Fibroblast of peridontal ligament (primary cell): ENCODE results near the gene TRMT2A.
A peak's percentile ranks its signal among the peaks of the same experiment; 100 is the strongest.

Source experiments
- DNase-seq: peaks from one replicate; pipeline ENCODE4 v3.0.0-alpha.2; 2010; ENCODE audit errors: extremely low read depth

The TRMT2A gene

DNA sequence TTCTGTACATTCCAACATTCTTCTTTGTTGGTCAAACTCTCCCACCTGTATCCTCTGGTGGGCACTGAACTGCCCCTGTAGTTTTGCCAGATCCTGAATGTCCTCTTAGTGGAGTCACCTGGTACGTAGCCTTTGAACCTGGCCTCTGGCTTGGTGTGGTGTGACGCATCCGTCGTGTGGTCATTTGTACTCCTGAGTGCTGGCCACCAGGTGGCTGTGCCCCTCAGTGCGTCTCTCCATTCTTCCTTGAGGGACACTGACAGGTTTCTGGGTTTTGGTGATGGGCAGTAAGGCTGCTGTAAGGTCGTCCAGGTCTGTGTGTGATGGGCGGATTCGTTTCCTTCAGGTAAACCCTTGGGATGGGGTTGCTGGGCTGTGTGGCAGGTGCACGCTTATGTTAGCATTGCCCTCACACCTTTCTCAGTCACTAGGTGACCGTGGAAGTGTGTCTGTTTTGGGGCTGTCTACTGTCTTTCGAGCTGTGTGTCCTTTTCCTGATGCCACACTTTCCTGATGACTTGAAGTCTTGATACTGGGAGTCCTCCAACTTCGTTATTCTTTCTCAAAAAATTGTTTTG lies 14.7 kb downstream of the TRMT2A start:
- DNase-seq = no peak

DNA sequence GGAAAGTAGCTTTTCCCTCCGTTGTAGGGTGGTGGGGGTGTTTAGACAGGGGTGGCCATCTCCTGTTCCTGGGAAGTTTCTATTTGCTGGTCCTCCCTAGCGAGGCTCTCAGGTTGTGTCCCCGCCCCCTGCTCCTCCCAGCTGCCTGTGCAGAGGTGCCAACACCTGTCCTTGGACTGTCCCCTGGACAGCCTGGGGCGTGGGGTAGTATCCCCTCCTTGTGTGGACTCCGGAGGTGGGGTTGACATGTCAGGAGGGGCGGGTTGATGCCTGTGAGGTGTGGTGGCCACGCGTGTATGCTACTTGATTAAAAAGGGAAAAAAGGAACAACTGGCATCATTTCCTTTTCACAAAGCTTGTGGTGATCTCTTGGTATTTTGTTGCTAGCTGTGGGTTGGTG lies 15.4 kb downstream of the TRMT2A start:
- no peak for DNase-seq

DNA sequence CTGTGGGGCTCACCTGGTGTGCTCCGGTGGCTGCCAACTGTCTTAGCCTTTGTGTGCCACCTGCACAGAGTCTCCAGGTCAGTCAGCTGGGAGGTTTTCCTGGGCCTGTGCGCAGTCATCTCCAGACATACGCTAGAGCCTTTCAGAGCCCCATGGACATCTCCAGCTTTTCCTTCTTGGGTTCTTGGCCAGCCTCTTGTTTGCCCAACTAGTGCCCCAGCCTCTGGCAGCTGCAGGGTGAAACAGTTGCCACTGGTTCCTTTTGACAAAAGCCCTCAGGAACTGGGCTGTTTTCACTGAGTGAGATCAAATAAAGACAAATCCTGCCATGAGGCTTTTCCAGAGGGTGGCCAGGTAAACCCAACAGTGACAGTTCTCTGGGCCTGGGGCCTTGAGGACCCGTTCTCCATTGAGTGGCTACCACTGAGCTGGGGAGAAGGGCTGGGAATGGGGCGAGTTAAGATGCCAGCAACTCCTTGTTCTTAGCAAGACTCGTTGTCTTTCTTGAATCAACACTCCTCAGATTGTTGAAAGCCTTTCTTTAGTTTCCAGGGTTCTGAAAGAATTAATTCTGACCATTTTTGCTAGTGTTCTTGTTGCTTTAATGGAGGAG lies 17.8 kb downstream of the TRMT2A start:
- DNase-seq = no peak

DNA sequence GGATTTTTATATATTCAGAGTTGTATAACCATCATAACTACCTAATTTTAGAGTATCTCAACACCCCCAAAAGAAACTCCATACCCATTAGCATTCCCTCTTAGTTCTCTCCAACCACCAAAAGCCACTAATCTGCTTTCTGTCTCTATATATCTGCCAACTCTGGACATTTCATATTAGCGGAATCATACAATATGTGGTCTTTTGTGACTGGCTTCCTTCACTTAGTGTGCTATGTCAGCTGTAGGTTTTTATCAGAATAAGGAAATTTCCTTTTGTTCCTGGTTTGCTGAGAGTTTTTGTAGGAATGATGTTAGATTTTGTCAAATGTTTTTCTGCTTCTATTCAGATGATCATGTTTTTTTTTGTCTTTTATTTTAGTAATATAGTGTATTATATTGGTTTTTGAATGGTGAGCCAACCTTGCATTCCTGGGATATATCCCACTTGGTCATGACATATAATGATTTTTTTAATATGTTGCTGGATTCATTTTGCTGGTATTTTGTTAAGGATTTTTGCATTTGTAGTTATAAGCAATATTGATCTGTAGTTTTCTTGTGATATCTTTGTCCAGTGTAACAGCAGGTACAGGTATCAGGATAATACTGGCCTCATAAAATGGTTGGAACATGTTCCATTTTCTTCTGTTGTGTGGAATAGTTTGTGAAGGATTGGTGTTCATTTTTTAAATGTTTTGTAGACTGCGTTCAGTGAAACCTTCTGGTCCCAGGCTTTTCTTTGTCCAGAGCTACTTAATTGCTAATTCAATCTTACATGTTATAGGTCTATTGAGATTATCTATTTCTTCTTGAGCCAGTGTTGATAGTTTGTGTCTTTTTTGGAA lies 20.2 kb downstream of the TRMT2A start:
- no peak for DNase-seq

DNA sequence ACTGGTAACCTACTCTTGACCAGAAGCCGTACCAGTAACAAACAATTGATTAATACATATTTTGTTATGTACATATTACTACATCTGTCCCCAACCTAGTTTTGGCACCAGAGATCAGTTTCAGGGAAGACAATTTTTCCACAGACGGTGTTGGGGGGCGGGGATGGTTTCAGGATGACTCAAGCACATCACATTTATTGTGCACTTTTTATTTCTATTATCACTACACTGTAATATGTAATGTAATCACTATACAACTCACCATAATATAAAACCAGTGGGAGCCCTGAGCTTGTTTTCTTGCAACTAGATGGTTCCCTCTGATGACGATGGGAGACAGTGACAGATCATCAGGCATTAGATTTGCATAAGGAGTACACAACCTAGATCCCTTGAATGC lies 21.5 kb downstream of the TRMT2A start:
- no peak for DNase-seq

DNA sequence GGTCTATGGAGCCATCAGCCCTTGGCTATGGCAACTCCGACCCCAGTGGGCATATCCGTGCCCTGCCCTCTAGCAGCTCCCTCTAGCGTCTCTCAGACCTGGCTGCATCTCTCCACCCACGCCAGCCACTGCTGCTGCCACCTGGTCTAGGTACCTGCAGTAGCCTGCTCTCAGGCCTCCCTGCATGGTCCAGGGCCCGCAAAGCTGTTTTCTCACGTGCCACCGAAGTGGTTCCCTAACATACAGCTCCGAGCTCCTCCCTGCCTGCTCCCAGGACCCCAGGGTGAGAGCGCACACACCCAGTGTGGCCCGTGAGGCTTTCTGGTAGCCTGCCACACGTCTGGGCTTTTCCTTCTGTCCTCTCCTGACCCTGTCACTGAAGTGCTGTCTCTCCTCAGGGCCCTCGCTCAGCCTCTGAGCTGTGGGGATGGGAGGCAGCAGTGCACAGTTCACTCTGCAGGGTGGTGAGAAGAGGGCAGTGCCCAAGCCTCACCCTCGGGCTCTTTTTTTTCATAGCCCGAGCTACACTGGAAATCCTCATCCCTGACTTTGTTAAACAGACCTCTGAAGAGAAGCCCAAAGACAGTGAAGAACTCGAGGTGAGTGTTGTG lies 22.7 kb downstream of the TRMT2A start:
- DNase-seq = no peak

DNA sequence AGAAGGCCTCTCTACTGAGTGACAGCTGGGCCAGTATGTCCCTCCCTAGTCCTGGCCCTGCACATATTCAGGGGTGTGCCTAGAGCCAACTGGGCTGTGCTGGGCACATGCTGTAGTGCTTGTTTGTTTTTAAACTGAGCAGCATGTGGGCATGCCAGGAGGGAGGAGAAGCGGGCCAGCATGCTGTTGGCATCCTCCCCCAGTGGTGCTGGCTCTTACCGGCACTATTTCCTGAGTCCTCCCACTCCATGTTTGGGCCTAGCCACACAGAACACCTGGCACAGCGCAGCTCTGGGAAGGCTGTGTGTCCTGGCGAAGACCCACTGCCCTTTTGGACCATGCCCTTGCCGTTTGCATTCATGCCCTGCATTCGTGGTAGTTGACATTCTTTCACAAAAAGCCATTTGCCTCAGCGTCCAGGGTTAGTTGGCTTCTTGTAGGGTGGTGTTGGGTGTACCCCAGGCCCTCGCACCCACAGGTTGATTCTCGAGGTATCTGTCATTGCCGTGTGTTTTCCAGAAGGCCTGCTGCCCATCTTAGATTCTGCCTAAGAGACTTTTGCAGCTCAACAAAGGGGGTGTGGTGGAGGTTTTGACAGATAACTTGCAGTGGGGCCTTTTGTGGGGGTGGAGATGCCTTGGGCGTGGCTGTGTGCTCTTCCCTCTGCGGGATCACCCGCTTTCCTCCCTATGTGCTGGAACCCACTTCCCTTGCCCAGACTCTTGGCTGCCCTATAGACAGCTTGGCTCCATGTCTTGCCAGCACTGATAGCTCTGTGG lies 23.4 kb downstream of the TRMT2A start:
- DNase-seq = no peak

DNA sequence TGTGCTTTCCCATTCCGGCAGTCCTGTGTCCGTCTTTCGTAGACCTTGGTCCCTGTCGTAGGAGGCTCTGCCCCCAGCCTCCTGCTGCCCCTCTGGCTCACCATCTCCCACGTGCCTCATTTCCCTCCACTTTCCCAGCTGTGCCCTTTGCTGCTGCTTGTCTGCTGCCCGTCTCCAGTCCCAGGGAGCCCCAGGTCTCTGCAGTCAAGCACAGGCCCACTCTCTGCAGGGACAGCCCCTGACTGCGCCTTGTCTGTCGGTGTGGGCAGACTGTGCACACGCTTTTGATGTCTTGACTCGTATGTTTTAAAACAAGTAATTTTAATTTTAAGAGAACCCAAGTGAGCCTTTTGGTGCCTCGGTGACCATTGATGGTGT lies 24.6 kb downstream of the TRMT2A start:
- no peak for DNase-seq

DNA sequence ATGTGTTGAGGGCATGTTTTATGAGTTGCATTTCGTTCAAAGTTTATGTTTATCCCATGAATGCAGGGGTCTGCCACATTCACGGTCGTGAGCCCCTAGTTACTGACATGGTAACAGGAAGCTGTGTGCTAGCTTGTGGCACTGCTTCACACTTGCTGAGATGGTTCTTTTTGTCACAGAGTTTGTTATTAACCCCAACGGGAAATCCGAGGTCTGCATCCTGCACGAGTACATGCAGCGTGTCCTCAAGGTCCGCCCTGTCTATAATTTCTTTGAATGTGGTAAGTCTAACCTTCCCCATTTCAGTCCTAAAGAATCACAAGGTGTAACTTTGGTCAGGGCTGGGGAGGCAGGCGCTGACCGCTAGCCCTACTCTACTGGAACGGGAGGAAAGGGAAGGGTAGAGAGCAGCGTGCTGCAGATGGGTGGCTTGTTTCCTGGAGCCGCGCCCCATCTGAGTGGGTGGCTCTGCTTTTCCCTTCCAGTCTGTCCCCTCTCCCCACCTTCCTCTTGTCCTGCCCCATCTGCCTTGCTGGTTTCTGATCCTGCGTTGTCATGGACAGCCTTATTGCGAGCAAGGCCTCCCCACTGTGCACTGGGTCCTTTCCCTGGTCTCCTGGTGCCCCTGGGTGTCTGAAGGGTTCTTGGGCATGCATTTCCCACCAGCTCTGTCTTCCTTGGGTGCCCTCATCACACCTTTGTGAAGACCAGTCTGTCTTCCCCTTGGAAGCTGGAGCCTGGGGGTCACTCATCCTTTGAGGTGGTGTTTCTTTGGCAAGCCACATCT lies 25.1 kb downstream of the TRMT2A start:
- no peak for DNase-seq

DNA sequence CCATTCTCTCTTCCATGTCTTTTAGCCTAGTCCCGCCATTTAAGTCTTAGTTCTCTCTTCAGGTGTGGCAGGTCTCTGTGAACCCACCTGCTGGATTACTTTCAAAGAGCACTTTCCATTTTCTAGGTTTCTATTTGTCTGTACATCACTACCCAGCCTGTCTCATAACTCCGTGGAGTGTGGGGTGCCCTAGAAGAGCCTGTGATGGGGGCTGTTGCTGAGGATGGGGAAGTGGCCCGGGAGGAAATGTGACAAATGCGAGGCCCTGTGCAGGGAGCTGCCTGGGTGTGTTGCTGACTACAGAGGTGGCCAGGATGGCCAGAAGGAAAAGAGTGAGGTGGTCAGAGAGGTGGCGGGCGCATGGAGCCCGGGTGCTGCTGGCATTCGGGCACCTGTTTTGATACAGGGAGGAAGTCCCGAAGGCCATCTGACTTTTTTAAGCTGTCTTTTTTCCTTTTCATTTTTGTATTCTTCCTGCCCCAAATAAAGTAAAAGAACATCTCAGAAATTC lies 26.2 kb downstream of the TRMT2A start:
- DNase-seq = no peak

DNA sequence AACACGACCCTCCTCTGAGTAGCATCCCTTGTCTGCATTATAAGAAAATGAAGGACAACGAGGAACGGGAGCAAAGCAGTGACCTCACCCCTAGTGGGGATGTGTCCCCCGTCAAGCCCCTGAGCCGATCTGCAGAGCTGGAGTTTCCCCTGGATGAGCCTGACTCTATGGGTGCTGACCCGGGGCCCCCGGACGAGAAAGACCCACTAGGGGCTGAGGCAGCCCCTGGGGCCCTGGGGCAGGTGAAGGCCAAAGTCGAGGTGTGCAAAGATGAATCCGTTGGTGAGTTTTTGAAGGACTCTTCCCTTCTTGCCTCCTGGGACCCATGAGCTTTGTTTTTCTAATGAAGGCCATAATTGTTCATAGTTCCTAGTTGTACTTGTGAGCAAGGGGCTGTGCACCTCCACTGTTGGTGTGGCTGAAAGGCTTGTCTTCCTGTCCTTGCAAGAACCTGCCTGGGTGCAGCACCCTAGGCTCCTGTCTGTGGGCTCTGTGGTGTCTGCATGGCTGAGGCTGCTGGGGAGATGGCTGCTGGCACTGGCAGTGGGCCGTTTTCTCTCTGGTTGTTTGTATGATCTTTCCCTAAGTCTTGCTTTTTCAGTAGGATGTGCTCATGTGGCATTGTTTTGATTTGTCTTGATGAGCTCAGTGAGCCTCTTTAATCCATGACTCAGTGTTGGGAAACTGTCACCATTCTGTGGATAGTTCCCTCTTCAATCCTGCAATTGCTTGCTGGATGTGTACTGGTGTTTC lies 26.9 kb downstream of the TRMT2A start:
- peak; percentile 40 for DNase-seq

DNA sequence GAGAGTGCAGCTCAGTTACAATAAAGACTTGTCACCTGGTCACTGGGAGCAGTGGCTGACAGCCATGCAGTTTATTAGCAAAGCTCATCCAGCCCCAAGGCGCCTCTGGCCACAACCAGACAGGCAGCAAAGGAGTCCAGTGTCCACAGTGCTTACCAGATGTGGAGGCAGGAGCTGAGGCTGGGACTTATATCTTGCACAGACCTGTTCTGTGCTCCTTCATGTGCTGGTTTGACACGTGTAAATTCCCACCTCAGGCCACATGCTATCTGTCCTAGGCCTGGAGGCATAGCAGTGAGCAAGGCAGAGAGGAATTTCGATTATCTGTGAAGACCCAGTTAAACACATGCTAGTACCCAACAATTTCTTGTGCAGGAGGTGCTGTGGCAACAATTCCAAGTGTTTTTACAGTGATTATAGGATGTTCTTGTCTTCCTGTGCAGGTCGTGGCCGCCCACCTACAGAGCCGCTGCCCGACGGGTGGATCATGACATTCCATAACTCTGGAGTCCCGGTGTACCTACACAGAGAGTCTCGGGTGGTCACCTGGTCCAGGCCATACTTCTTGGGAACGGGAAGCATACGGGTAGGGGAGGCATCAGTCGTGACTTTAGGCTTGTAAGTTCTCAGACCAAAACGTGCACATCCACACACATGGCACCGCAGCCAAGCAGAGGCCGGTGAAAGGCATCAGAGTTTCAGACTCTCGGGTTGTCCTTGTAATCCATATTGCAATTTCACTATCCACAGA lies 27.6 kb downstream of the TRMT2A start:
- no peak for DNase-seq

DNA sequence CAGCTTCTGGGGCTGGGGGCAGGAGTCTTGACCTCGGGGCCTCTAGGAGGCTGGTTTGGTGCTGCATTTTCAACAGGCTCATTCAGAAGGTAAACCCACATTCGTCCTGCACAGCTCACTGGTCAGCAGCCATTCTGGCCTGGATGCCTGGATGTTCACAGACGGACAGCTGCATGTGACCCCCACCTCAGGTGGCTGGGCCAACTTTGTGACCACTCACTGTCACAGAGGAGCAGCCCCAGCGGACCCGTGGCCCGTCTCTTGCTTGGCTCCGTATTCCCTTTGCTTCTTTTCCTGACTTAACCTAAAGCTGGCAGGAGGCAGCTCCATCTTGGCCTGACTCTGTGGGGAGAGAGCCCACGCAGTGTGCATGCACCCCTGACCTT lies 28.8 kb downstream of the TRMT2A start:
- DNase-seq = no peak

DNA sequence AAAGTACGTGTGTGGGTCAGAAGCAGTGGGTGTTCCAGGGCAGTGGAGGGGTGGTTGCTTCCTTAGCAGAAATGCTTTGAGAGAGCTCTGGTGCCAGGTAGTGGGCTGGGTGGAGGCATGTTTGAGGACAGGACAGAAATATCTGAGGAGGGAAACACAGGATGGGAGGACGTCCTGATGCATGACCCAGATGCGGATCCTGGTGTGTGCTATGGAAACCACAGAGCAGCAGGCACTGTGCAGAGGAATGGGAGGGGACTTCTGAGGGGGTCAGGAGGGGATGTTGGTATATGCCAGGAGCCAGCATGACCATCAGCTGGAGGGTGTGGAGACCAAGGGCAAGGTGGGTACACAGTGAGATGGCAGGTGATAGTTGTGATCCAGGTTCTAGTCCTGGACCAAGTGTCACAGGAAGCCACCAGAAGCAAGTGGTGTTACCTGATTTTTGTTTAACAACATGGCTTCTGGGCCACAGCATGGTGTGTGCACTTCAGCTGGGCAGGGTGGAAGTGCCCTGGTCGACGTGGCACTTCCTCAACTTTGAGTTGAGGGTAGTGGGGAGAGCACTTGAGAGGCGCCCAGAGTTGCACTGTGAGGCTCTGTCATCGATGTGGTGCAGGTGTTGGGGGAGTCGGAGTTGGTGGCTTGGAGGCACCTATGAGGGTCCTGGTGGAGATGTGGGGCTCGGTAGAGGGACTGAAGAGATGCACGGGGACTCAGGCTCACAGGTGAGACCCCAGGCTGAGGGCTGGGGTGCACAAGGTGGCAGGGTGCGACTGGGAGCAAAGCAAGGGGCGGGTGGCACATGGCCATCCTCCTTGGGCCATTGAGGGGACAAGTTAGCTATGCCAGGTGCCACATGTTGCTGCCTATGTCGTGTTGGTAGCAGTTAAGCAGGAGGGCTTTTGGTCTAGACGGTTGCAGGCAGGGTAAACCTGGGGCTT lies 29.4 kb downstream of the TRMT2A start:
- DNase-seq = no peak

DNA sequence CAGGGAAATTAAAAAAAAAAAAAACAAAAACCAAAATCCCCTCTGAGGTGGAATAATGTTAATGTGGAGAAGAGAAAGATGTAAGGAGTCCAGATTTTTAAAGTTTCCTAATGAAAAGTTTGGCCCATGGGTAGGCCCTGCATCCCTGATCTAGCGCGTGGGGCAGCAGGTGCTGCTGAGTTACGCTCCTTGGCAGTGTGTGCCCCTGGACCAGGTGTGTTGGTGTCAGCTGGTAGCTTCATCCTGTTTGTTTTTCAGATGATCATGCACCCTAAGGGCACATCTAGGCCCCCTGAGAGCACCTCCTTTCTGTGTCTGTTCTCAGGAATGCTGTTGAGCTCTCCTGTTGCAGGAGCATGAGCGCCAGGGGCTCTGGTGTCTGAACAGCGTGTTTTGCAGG lies 30.3 kb downstream of the TRMT2A start:
- DNase-seq = no peak

DNA sequence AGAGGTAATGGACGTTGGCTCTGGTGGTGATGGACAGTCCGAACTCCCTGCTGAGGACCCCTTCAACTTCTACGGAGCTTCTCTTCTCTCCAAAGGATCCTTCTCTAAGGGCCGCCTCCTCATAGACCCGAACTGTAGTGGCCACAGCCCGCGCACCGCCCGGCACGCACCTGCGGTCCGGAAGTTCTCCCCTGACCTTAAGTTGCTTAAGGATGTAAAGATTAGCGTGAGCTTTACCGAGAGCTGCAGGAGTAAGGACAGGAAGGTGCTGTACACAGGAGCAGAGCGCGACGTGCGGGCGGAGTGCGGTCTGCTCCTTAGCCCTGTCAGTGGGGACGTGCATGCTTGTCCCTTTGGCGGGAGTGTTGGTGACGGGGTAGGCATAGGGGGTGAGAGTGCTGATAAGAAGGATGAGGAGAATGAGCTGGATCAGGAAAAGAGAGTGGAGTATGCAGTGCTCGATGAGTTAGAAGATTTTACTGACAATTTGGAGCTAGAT lies 30.9 kb downstream of the TRMT2A start:
- DNase-seq = no peak

DNA sequence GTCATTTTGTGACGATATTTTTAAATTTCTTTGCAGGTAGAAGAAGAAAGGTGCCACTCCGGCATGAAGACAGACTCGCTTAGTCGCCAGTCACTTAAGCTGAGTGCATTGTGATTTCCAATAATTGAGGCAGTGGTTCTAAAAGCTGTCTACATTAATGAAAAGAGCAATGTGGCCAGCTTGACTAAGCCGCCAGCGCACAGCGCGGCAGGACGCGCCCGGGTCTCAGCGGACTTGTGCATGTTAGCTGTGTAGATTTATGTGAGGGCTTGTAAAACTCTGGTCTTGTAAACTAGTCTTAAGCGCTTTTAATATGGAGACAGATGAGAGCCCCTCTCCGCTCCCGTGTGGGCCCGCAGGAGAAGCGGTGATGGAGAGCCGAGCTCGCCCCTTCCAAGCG lies 31.4 kb downstream of the TRMT2A start:
- DNase-seq = no peak
